Measurements from ENCODE around the gene TGFBR3.

Gene TGFBR3

DNA sequence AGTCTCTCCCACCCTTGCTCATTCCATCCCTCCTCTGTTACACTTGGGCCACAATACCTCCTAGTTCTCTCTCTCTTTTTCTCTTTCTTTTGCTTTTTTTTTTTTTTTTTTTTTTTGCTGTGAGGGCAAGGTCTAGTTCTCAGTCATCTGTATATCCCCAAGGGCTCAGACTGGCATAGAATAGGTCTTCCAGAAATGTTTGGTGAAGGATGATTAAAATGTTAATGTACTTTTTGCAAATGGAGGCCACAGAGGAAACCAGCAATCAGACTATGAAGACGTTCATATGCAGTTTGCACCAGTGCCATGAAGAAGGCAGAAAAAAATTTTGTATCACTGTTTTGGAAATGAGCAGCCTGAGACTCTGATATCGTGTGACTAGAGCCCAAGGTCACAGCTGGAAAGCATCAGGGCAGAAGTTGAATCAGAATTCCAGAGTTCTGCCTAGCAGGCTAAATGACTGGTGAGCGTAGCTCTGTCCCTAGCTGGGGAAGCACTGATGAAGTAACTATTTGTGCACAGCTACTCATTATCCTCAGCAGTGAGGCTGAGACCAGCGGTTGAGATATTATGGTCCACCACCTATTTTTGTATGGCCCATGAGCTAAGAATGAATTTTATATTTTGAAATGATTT, 186.5 kb downstream of the TGFBR3 start:
- H2BK120ac ChIP-seq (ENCODE audit: low read depth, low read length) = no peak overlapping the region
- H3K79me1 ChIP-seq (ENCODE audit: low read depth, low read length) = no peaks in the 10 kb centered on the region
- no peak overlapping the region for H2BK15ac ChIP-seq (ENCODE audit: low read length)
- H3K4me2 ChIP-seq (ENCODE audit: insufficient read depth, low read length, poor library complexity, severe bottlenecking) = no peak overlapping the region
- H3K14ac ChIP-seq (ENCODE audit: low read length) = no peak overlapping the region
- no peaks in the 10 kb centered on the region for H3K36me3 ChIP-seq (replicated peaks in 1 of 2; ENCODE audit: control insufficient read depth in 2 of 2, insufficient read depth in 2 of 2, low read length in 2 of 2)
- H3K27ac ChIP-seq (replicated peaks; ENCODE audit: low read length) = no peak overlapping the region
- no peak overlapping the region for H4K8ac ChIP-seq (ENCODE audit: low read depth, low read length)
- no peak overlapping the region for H3K9ac ChIP-seq (ENCODE audit: low read depth, low read length, poor library complexity)
- no peaks in the 10 kb centered on the region for H3K9me3 ChIP-seq (replicated peaks in 1 of 2; ENCODE audit: control insufficient read depth in 2 of 2, insufficient read depth in 1 of 2, low read depth in 1 of 2, low read length in 2 of 2)
- H2BK12ac ChIP-seq (ENCODE audit: low read length) = no peak overlapping the region
- no peak overlapping the region for H2BK5ac ChIP-seq (ENCODE audit: low read length)
- no peaks in the 10 kb centered on the region for H3K27me3 ChIP-seq (ENCODE audit: control insufficient read depth in 3 of 3, insufficient read depth in 3 of 3, low read depth in 1 of 3, low read length in 3 of 3)
- no peak overlapping the region for H3K4me3 ChIP-seq (ENCODE audit: low read length in 2 of 2)
- H3K18ac ChIP-seq (ENCODE audit: low read length) = no peak overlapping the region
- no peak overlapping the region for H2AK5ac ChIP-seq (ENCODE audit: low read depth, low read length)
- no peak for DNase-seq (ENCODE audit: low spot score)
- peaks cover 4 to 8% of the 10 kb centered on the region in 2 donors for H3K4me1 ChIP-seq (ENCODE audit: control insufficient read depth in 2 of 2, insufficient read depth in 1 of 2, low read depth in 1 of 2, low read length in 2 of 2)
- WGBS, 2 donors (ENCODE audit: extremely low coverage in 2 of 2, insufficient read length in 2 of 2, insufficient replicate concordance in 1 of 2) = no CpG with 5 or more reads among the region's 4 CpGs
- no peak overlapping the region for H3K4ac ChIP-seq (ENCODE audit: low read length)
- H4K91ac ChIP-seq (ENCODE audit: low read depth, low read length, poor library complexity) = no peak overlapping the region
- H2AFZ ChIP-seq (ENCODE audit: low read length) = no peak overlapping the region
- no peak overlapping the region for H3K23ac ChIP-seq (ENCODE audit: low read depth, low read length, poor library complexity)

- Histone ChIP-seq H2BK120ac (ENCODE audit: low read depth, low read length) (no peak overlapping the region), H3K9me3 (replicated peaks in 1 of 2; ENCODE audit: control insufficient read depth in 2 of 2, insufficient read depth in 1 of 2, low read depth in 1 of 2, low read length in 2 of 2) (no peaks in the 10 kb centered on the region)
- WGBS, 2 donors (ENCODE audit: extremely low coverage in 2 of 2, insufficient read length in 2 of 2, insufficient replicate concordance in 1 of 2) = no CpG with 5 or more reads among the region's 2 CpGs
Measured at GRCh38 chr1:91697861-91698260, 188.1 kb downstream of the TGFBR3 start.

GRCh38 chr1:91697416-91697815, 188.5 kb downstream of the TGFBR3 start:
- Histone ChIP-seq H3K27me3 (ENCODE audit: control insufficient read depth in 3 of 3, insufficient read depth in 3 of 3, low read depth in 1 of 3, low read length in 3 of 3) (no peaks in the 10 kb centered on the region), H3K9ac (ENCODE audit: low read depth, low read length, poor library complexity) (no peak overlapping the region), H3K14ac (ENCODE audit: low read length) (no peak overlapping the region), H2BK12ac (ENCODE audit: low read length) (no peak overlapping the region), H3K27ac (replicated peaks; ENCODE audit: low read length) (no peak overlapping the region), H4K91ac (ENCODE audit: low read depth, low read length, poor library complexity) (no peak overlapping the region), H2AK5ac (ENCODE audit: low read depth, low read length) (no peak overlapping the region), H3K18ac (ENCODE audit: low read length) (no peak overlapping the region), H3K9me3 (replicated peaks in 1 of 2; ENCODE audit: control insufficient read depth in 2 of 2, insufficient read depth in 1 of 2, low read depth in 1 of 2, low read length in 2 of 2) (no peaks in the 10 kb centered on the region), H2AFZ (ENCODE audit: low read length) (no peak overlapping the region), H3K4ac (ENCODE audit: low read length) (no peak overlapping the region), H2BK5ac (ENCODE audit: low read length) (no peak overlapping the region), H3K4me1 (ENCODE audit: control insufficient read depth in 2 of 2, insufficient read depth in 1 of 2, low read depth in 1 of 2, low read length in 2 of 2) (peaks cover 4 to 8% of the 10 kb centered on the region in 2 donors), H3K36me3 (replicated peaks in 1 of 2; ENCODE audit: control insufficient read depth in 2 of 2, insufficient read depth in 2 of 2, low read length in 2 of 2) (no peaks in the 10 kb centered on the region), H3K4me2 (ENCODE audit: insufficient read depth, low read length, poor library complexity, severe bottlenecking) (no peak overlapping the region), H3K23ac (ENCODE audit: low read depth, low read length, poor library complexity) (no peak overlapping the region), H3K4me3 (ENCODE audit: low read length in 2 of 2) (no peak overlapping the region), H4K8ac (ENCODE audit: low read depth, low read length) (no peak overlapping the region), H2BK15ac (ENCODE audit: low read length) (no peak overlapping the region), H2BK120ac (ENCODE audit: low read depth, low read length) (no peak overlapping the region), H3K79me1 (ENCODE audit: low read depth, low read length) (no peaks in the 10 kb centered on the region)
- DNase-seq (ENCODE audit: low spot score) = no peak
- WGBS, 2 donors (ENCODE audit: extremely low coverage in 2 of 2, insufficient read length in 2 of 2, insufficient replicate concordance in 1 of 2) = no CpG with 5 or more reads among the region's 2 CpGs

More at GRCh38 chr1:91697861-91698260, 188.1 kb downstream of the TGFBR3 start:
- H3K36me3 ChIP-seq (replicated peaks in 1 of 2; ENCODE audit: control insufficient read depth in 2 of 2, insufficient read depth in 2 of 2, low read length in 2 of 2) = no peaks in the 10 kb centered on the region
- H3K27me3 ChIP-seq (ENCODE audit: control insufficient read depth in 3 of 3, insufficient read depth in 3 of 3, low read depth in 1 of 3, low read length in 3 of 3) = no peaks in the 10 kb centered on the region
- H3K4me1 ChIP-seq (ENCODE audit: control insufficient read depth in 2 of 2, insufficient read depth in 1 of 2, low read depth in 1 of 2, low read length in 2 of 2) = peaks cover 4 to 8% of the 10 kb centered on the region in 2 donors
- H3K18ac ChIP-seq (ENCODE audit: low read length) = no peak overlapping the region
- H3K27ac ChIP-seq (replicated peaks; ENCODE audit: low read length) = no peak overlapping the region
- no peak overlapping the region for H3K14ac ChIP-seq (ENCODE audit: low read length)
- DNase-seq (ENCODE audit: low spot score) = no peak
- no peak overlapping the region for H3K9ac ChIP-seq (ENCODE audit: low read depth, low read length, poor library complexity)
- no peak overlapping the region for H3K4me3 ChIP-seq (ENCODE audit: low read length in 2 of 2)
- H4K91ac ChIP-seq (ENCODE audit: low read depth, low read length, poor library complexity) = no peak overlapping the region
- H2AFZ ChIP-seq (ENCODE audit: low read length) = no peak overlapping the region
- no peak overlapping the region for H4K8ac ChIP-seq (ENCODE audit: low read depth, low read length)
- H3K4ac ChIP-seq (ENCODE audit: low read length) = no peak overlapping the region
- H2BK5ac ChIP-seq (ENCODE audit: low read length) = no peak overlapping the region
- no peak overlapping the region for H3K4me2 ChIP-seq (ENCODE audit: insufficient read depth, low read length, poor library complexity, severe bottlenecking)
- no peak overlapping the region for H2AK5ac ChIP-seq (ENCODE audit: low read depth, low read length)
- no peaks in the 10 kb centered on the region for H3K79me1 ChIP-seq (ENCODE audit: low read depth, low read length)
- no peak overlapping the region for H3K23ac ChIP-seq (ENCODE audit: low read depth, low read length, poor library complexity)
- H2BK12ac ChIP-seq (ENCODE audit: low read length) = no peak overlapping the region
- H2BK15ac ChIP-seq (ENCODE audit: low read length) = no peak overlapping the region

GRCh38 chr1:91696321-91696720, 189.6 kb downstream of the TGFBR3 start:
- DNase-seq (ENCODE audit: low spot score) = no peak
- Histone ChIP-seq H3K4me1 (ENCODE audit: control insufficient read depth in 2 of 2, insufficient read depth in 1 of 2, low read depth in 1 of 2, low read length in 2 of 2) (peaks cover 4 to 8% of the 10 kb centered on the region in 2 donors), H2BK120ac (ENCODE audit: low read depth, low read length) (no peak overlapping the region), H3K9me3 (replicated peaks in 1 of 2; ENCODE audit: control insufficient read depth in 2 of 2, insufficient read depth in 1 of 2, low read depth in 1 of 2, low read length in 2 of 2) (no peaks in the 10 kb centered on the region), H2AFZ (ENCODE audit: low read length) (no peak overlapping the region), H4K91ac (ENCODE audit: low read depth, low read length, poor library complexity) (no peak overlapping the region), H3K4me2 (ENCODE audit: insufficient read depth, low read length, poor library complexity, severe bottlenecking) (no peak overlapping the region), H3K27me3 (ENCODE audit: control insufficient read depth in 3 of 3, insufficient read depth in 3 of 3, low read depth in 1 of 3, low read length in 3 of 3) (no peaks in the 10 kb centered on the region), H2BK12ac (ENCODE audit: low read length) (no peak overlapping the region), H3K79me1 (ENCODE audit: low read depth, low read length) (no peaks in the 10 kb centered on the region), H3K4ac (ENCODE audit: low read length) (no peak overlapping the region), H2BK5ac (ENCODE audit: low read length) (no peak overlapping the region), H3K18ac (ENCODE audit: low read length) (no peak overlapping the region), H2BK15ac (ENCODE audit: low read length) (no peak overlapping the region), H3K4me3 (ENCODE audit: low read length in 2 of 2) (no peak overlapping the region), H3K36me3 (replicated peaks in 1 of 2; ENCODE audit: control insufficient read depth in 2 of 2, insufficient read depth in 2 of 2, low read length in 2 of 2) (no peaks in the 10 kb centered on the region), H3K14ac (ENCODE audit: low read length) (no peak overlapping the region), H3K9ac (ENCODE audit: low read depth, low read length, poor library complexity) (no peak overlapping the region), H3K23ac (ENCODE audit: low read depth, low read length, poor library complexity) (no peak overlapping the region), H4K8ac (ENCODE audit: low read depth, low read length) (no peak overlapping the region), H3K27ac (replicated peaks; ENCODE audit: low read length) (no peak overlapping the region), H2AK5ac (ENCODE audit: low read depth, low read length) (no peak overlapping the region)
- no CpG with 5 or more reads among the region's 2 CpGs for WGBS, 2 donors (ENCODE audit: extremely low coverage in 2 of 2, insufficient read length in 2 of 2, insufficient replicate concordance in 1 of 2)

Data from neuronal stem cell (in vitro differentiated cells).